Fibroblast of peridontal ligament (primary cell): ENCODE data around the gene ERAL1.
"Not testable (repeated sequence)": the region's sequence is repeated elsewhere in the genome, so short reads cannot be mapped to it uniquely, and the experiment has no call there.

Source experiments
- DNase-seq: peaks from one replicate; pipeline ENCODE4 v3.0.0-alpha.2; 2010; ENCODE audit errors: extremely low read depth

ERAL1 gene

DNA sequence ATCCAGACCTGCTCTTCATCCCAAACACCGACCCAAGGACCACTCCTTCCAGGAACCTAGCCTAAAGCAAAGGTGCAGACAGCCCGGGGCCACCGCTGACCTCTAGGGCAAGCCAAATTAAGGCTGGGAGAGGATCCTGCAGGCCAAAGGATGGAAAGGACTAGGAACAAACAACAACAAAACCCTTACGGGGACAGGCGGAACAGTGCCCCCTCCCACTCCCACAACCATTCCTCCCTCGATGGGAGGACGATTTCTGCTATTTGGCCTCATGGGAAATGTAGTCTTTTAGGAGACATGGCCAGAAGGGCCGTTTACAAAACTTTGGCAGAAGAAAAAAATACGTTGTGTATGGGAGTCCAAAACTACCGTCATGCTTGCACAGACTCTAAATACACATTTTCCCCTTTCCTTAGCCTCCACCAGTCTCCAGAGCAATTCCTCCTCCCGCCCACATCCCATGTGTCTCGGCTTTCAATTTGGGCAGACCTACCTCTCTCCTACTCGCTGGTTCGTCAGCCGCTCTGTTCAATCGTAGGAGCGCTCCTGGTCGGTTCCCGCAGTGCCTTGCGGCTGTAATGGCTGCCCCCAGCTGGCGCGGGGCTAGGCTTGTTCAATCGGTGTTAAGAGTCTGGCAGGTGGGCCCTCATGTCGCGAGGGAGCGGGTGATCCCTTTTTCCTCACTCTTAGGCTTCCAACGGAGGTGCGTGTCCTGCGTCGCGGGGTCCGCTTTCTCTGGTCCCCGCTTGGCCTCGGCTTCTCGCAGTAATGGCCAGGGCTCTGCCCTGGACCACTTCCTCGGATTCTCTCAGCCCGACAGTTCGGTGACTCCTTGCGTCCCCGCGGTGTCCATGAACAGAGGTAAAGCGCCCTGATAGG lies at the start of gene ERAL1:
Gene ERAL1, plus strand, starts transcription at position 560 of the 879 bp plus-strand sequence. Its CDS starts 19 bp downstream, at position 579.
- DNase-seq, result peak; percentile 85

- DNase-seq, result peak; percentile 86
Measured at GRCh38 chr17:28807925-28808634, 46.7 kb upstream of the ERAL1 start.

- DNase-seq, result no peak
Measured at GRCh38 chr17:28810437-28810836, 44.4 kb upstream of the ERAL1 start.

- peak; percentile 40 for DNase-seq
Measured at GRCh38 chr17:28811651-28812090, 43.1 kb upstream of the ERAL1 start.

GRCh38 chr17:28812091-28812747 lies 42.6 kb upstream of the ERAL1 start:
- DNase-seq, result peak; percentile 92

- peak; percentile 60 for DNase-seq
Measured at GRCh38 chr17:28812748-28813377, 42.0 kb upstream of the ERAL1 start.

GRCh38 chr17:28816540-28816939 lies 38.3 kb upstream of the ERAL1 start:
- DNase-seq, result no peak

GRCh38 chr17:28818819-28819221 lies 36.0 kb upstream of the ERAL1 start:
- no peak for DNase-seq

GRCh38 chr17:28819582-28819981 lies 35.2 kb upstream of the ERAL1 start:
- DNase-seq, result no peak

- DNase-seq, result no peak
Measured at GRCh38 chr17:28827672-28828071, 27.1 kb upstream of the ERAL1 start.

DNA sequence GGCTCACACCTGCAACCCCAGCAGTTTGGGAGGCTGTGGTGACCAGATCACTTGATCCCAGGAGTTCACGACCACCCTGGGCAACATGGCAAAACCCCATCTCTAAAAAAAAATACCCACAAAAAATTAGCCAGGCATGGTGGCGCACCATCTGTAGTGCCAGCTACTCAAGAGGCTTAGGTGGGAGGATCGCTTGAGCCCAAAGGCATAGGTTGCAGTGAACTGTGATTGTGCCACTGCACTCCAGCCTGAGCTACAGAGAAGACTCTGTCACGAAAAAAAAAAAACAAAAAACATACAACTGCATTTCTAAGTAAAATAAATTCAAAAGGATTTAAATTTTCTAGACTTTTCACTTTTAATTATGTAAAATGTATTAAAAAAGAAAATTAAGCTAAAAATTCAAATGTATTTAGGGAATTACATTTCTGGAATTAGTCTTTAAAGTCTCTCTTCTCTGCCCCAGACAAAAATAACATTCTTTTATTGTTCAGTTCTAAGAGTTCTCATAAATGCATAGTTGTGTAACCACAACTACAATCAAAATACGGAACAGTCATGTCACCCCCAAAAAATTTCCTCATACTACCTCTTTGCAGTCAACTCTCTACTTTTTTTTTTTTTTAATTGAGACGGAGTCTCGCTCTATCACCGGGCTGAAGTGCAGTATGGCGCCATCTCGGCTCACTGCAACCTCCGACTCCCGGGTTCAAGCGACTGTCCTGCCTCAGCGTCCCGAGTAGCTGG lies 26.3 kb upstream of the ERAL1 start:
- DNase-seq, result peak; percentile 13

GRCh38 chr17:28834420-28834819 lies 20.4 kb upstream of the ERAL1 start:
- DNase-seq, result no peak

DNA sequence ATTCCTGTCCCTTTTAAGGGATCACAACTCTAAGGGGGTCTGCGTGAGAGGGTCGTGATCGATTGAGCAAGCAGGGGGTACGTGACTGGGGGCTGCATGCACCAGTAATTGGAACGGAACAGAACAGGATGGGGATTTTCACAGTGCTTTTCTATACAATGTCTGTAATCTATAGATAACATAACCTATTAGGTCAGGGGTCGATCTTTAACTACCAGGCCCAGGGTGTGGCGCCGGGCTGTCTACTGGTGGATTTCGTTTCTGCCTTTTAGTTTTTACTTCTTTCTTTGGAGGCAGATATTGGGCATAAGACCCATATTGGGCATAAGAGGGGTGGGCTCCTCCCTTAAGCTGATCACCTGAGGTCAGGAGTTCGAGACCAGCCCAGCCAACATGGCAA lies 18.3 kb upstream of the ERAL1 start:
- not testable (repeated sequence) for DNase-seq

DNA sequence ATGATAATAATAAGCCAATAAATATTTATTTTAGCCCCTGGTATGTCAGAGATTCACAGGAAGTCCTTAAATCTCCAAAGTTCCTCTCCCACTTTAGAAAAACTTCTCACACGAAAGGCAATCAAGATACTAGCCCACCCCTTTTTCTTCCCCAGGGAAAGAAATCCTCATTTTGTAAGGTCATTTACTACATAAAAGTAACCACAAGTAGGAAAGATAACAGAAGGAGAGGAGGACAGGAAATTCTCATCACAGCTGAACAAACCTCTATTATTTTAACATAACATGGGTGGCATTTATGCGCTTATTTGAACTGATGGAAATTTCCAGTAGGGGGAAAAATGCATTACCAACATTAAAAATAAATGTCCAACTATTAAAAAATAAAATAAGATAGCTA lies 15.6 kb upstream of the ERAL1 start:
- no peak for DNase-seq

DNA sequence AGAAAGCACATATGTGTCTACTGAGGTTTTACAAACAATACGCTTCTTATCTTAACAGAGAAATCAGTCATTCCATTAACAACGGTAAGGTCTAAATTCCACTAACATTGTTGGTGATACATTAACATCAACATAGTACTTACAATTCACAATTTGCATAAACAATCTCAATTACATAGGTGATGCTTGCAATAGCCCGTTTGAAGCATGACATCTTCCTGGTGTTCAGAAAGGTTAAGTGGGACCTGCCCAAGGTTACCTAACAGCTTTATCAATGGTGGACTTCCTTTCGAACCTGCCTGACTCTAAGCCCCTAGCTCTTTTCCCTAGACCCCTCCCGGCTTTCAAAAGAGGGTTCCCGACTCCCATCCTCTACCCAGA lies 12.9 kb upstream of the ERAL1 start:
- no peak for DNase-seq

- DNase-seq, result peak; percentile 72
Measured at GRCh38 chr17:28842282-28843012, 12.4 kb upstream of the ERAL1 start, which contains the start of gene FAM222B. Gene FAM222B, minus strand, starts transcription at chr17:28842790. Its CDS starts 76,123 bp downstream, at chr17:28766667.

DNA sequence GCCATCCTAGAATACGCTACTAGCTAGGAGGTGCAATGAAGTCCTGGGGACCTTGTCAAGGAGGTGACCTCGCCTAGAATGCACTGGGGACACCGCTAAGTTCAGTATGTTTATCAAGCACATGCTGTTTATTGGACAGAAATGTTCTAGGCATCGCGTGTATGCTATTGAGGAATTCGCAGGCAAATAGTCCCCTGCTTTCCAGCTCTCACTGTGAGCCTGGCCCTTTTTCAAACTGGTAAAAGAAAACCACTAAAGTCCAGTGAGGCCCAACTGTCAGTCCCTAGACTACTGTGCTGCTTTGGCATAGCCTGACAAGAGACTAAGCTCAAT lies 11.0 kb upstream of the ERAL1 start:
- DNase-seq, result no peak

DNA sequence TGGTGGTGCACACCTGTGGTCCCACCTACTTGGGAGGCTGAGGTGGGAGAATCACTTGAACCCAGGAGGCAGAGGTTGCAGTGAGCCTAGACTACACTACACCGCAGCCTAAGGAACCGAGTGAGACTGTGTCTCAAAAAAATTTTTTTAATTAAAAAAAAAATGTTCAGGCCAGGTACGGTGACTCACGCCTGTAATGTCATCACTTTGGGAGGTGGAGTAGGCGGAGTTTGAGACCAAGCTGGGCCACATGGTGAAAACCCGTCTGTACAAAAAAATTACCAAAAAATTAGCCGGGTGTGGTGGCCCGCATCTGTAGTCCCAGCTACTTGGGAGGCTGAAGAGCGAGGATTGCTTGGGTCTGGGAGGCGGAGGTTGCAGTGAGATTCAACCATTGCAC lies 8.6 kb upstream of the ERAL1 start:
- no peak for DNase-seq

GRCh38 chr17:28846699-28847098 lies 8.1 kb upstream of the ERAL1 start:
- not testable (repeated sequence) for DNase-seq

DNA sequence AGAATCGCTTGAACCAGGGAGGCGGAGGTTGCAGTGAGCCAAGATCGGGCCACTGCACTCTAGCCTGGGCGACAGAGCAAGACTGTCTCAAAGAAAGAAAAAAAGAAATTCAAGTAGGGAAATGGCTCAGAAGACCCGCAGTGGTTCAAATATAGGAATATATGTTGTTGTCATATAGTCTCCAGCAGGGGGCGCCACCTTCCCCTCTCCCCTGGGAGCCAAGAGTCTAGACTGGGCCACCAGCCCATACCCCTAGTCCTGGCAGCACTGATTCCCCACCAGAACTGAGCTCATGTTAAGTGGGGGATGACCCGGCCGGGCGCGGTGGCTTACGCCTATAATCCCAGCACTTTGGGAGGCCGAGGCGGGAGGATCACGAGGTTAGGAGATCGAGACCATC lies 6.1 kb upstream of the ERAL1 start:
- not testable (repeated sequence) for DNase-seq

DNA sequence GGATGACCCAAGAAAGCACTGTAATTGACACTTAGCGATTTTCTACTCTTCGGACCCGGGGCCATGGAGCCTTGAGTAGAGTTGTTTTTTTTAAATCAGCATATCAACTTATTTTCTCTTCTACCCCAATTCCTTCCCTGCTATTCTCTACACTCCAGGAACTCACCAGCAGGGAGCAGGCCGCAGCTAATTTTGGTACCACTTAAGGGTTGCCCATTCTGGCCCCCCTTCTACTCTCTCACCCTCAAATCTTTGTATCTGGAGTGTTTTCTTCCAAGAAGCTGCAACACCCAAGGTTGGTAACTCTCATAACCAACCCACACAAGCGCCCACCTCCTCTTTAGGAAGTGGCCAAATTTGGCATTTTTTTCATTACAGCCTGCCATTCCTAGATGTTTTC lies 5.5 kb upstream of the ERAL1 start:
- DNase-seq, result no peak
